Activated CD4-positive, alpha-beta T cell treated with anti-CD3 and anti-CD28 coated beads, Interleukin-2, amount 50 U/mL, for 1 hour (primary cell): ENCODE measurements around the gene AFAP1L1.

Experiments
- DNase-seq: peaks from one replicate; pipeline ENCODE4 v3.0.0-alpha.2; 2020

The AFAP1L1 gene

DNA sequence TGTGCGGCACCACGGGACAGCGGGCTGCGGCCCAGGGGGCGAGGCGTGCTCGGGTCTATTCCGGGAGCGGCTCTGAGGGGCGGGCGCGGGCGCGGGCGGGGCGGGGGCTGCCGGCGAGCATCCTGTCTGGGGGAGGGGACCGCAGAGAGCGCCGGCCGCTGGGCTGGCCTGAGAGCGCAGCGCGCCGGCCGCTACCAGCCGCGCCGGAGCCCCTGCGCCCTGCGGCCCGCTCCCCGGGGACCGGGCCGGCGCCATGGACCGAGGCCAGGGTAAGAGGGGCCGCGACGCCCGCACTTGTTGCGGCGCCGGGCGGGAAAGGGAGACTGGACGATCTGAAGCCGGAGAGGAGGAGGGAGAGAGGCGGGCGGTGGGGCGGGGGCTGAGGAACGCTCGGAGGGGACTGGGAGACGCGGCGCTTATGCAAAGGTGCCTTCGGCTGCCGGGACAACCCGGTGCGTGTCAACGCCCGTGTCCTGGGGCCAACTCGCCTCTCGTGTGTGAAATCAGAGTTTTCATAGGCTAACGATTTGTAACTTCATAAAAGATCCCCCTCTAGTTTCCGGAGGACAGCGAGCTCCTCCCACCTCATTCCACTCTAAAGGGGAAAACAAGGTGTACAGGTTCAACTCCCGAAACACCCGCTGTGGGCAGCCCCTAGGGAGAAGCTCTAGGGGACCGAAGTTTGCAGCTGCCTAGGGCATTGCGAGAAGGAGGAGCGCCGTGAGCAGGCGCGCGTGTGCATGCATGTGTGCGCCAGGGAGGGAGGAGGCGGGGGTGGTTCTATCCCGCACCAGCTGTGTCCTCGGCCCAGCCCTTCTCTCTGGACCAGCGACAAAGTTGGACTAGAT lies at the start of gene AFAP1L1:
Gene AFAP1L1, plus strand, starts transcription at position 144 of the 848 bp plus-strand sequence. Its CDS starts 110 bp downstream, at position 254.
- DNase-seq, result no peak

- no peak for DNase-seq
These were observed 48.4 kb upstream of the AFAP1L1 start for GRCh38 chr5:149223081-149223848.

DNA sequence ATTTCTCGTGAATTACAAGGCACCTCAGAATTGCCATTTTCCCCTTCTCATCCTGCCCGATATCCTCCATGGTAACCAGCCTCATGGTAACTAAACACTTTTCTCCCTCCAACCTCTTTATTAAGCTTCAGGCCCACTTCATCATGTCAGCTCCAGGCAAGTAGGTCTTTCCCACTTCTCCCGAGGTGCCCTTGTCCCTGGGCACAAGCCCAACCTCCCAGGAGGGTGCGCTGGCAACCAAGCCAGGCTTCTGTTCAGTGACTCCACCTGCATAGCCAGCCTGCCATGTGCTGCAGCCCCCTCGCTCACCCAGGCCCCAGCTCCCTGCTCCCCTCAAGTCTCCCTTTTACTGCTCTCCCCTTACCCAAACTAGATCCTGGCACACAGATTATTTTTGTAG lies 47.4 kb upstream of the AFAP1L1 start:
- no peak for DNase-seq

- no peak for DNase-seq
These were observed 44.4 kb upstream of the AFAP1L1 start for GRCh38 chr5:149227168-149227826.

DNA sequence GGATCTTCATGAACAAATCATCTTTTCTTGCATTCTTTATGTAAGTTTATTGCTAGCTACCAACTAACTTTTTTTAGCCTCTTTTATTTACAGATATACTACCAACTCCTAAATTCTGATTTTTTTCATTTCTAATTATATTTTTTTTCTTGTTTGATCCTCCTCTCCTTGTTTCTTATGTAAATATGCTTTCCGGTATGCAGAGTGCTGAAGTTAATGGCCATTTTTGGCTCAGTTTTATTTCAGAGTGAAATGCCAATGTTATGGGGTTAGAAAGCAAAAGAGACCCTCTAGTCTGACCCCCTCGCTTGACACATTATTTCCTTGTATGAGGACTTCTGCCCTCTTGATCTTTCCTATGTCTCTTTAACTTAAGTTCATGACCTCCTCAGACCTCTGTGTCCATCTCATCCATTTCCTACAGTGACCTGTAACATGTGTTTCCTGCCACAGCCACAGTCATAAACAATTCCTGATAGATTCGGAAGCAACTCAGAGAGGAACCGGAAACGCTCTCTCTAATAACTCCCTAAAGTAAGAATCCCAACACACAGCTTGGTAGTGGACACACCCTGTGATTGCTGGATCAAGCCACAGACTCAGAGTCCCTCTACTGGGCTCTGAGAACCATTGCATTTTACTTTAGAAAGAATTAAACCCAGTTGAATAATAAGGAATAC lies 42.9 kb upstream of the AFAP1L1 start:
- DNase-seq, result no peak

GRCh38 chr5:149229298-149229937 lies 42.2 kb upstream of the AFAP1L1 start:
- DNase-seq, result no peak

DNA sequence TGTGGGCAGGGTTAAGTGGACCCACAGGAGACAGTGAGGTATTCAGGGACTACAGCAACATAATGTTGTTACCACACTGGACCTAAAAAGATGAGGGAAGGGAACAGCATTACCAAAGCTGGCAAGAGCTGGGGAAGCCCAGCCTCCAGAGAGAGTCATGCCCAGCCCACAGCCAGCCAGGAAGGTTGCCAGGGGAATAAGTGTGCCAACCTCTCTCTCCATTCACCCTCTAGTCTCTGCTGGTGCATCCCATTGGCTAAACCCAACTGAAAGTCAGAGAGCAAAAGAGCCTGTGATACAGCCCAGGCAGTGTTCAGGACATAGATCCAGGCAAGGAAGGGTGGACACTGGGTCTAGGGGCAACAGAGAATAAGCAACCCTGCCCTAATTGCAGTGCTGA lies 35.8 kb upstream of the AFAP1L1 start:
- no peak for DNase-seq

GRCh38 chr5:149237662-149238061 lies 34.0 kb upstream of the AFAP1L1 start:
- DNase-seq, result no peak

DNA sequence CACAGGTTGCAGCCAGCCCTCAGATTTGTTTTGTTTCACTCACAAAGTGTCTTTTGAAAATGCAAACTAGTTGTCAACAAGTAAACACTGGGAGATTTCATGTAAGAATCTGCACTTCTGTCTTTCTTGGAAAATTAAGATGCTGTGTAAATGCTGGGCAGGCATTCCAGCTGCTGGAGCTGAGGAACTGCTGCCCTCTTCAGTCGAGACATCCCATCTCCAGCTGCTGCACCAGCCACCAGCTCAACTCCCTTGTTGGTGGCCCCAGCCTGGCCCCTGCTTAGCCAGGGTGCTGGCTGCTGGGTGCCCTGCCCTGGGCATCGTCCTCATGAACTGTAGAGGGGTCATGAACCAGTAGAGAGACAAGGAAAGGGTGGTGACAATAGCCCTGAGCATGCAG lies 33.1 kb upstream of the AFAP1L1 start:
- DNase-seq, result no peak

DNA sequence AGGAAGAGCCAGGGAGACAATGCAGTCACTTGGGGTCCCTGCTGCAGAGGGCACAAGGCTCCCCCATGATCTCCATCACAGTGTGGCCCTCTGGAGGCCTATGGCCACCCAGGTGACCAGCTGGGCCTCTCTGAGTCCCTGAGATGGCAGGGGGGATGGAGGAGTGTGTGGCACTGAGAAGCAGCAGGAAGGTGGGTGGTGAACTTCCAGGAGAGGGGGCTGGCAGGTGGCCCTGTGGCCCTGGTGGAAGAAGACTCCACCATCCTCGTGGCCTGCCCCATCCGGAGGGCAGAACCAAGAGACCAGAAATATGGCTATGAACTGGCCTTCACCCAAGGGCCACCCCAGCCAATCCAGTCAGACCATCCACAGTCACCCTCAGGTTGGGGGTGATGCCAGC lies 31.7 kb upstream of the AFAP1L1 start:
- no peak for DNase-seq

DNA sequence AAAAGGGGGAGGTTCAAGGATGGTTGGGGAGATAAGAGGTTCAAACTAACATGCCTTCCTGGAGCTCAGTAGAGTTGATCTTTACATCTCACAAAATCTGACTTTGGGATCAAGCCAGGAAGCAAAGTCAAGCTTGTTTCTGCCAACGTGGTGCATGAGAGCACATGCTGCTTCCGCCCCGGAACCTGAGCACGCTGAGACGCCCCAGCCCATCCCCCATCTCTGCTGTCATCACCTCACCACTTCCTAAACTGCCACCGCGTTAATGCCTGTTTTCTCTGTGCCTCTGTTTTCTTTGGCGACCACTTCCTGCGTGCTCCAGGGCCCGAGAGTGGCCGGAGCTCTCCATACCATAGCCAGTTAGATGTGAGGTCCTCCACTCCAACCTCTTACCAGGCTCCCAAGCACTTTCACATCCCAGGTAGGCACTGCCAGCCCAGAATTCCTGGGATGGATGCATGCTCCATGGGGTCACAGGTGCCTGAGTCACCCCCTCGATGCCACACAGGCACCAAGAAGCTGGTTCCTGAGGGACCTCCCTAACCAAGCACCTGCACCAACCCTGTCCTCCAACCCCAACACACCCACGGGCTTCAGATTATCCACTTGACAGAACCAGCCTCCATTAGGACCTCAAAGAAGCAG lies 31.2 kb upstream of the AFAP1L1 start:
- DNase-seq, result peak; percentile 79

- DNase-seq, result no peak
These were observed 29.3 kb upstream of the AFAP1L1 start for GRCh38 chr5:149242339-149242738.

GRCh38 chr5:149246906-149247305 lies 24.8 kb upstream of the AFAP1L1 start:
- DNase-seq, result no peak

- DNase-seq, result no peak
These were observed 23.9 kb upstream of the AFAP1L1 start for GRCh38 chr5:149247726-149248125.

GRCh38 chr5:149251546-149251945 lies 20.1 kb upstream of the AFAP1L1 start:
- DNase-seq, result no peak

GRCh38 chr5:149254506-149254905 lies 17.2 kb upstream of the AFAP1L1 start:
- no peak for DNase-seq

GRCh38 chr5:149256451-149256850 lies 15.2 kb upstream of the AFAP1L1 start:
- DNase-seq, result no peak

DNA sequence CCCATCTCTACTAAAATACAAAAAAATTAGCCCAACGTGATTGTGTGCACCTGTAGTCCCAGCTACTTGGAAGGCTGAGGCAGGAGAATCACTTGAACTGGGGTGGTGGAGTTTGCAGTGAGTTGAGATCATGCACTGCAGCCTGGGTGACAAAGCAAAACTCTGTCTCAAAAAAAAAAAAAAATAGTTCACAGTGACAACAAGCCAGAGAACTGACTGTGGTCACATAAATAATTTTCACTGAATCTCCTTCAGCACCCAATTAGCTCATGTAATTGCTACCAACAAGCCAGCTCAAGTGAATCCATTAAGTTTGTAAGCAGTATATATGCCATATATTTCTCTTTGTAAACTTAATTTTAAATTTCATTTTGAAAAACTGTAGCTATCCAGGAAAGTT lies 14.5 kb upstream of the AFAP1L1 start:
- no peak for DNase-seq

DNA sequence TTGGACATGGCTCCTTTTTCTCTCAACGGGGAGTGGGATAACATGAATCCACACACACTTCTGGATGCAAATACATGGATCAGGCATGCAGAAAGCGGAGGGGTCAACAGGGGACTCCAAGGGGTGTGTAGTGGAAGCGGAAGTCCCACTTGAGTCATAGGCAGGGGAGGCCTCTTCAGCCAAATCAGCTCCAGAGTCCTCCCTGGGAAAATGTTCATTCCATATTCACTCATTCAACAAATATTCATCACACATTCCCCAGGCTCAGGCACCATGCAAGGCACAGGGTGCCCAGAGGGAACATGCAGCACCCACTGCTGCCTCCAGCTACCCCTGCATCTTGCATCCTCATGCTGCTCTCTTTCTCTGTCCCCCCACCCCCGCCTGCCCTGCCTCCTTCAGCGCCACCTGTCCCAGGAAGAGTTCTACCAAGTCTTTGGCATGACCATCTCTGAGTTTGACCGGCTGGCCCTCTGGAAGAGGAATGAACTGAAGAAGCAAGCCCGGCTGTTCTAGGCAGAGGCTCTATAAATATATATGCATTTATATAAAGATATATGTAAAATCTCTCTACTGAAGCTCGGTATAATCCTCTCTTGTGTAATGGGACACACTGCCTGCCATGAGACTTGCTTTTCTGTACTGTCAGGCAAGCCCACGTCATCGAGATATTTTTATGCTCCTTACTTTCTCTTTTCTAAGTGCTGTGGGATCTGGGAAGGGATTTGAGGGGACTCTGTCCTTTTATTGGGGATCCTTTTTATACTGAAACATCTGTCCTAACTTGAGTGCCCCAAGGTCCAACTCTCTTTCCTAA lies 13.6 kb upstream of the AFAP1L1 start:
- no peak for DNase-seq

- DNase-seq, result no peak
These were observed 10.9 kb upstream of the AFAP1L1 start for GRCh38 chr5:149260761-149261160.

DNA sequence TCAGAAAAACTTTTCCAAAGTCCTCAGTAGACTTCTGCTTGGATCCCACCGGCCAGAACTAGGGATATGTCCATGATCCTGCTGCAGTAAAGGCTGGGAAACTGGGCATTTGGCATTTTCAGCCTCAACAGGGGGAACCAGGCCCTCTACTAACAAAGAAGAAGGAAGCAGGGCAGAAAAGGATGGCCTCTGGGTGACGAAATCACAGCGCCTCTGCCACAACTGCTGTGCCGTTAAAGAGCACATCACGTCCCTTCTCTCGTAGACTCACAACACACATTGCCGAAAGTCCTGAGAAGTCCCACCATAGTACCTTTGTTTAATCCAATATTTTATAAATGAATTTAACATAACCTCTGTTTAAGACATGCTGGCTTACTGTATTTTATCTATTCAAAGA lies 10.4 kb upstream of the AFAP1L1 start:
- no peak for DNase-seq
